HepG2 (cell line): Measurements from ENCODE around the gene CTDP1. TPM values are rescaled to one million over a fixed set of nuclear protein-coding genes. Genes with fewer than 3 reads are reported as not detected.

Experiments used
- ARID2 ChIP-seq: sonication (generic); formaldehyde crosslinking; IDR thresholded peaks from 2 replicates; pipeline ENCODE4 v1.8.1; 2022; ENCODE audit warnings: mild to moderate bottlenecking, missing genetic modification reagents, borderline replicate concordance
- BRF2 ChIP-seq: sonication (generic); formaldehyde crosslinking; IDR thresholded peaks from 2 replicates; pipeline ENCODE4 v1.8.1; 2022; ENCODE audit warnings: mild to moderate bottlenecking, missing genetic modification reagents
- CENPT ChIP-seq: sonication (generic); formaldehyde crosslinking; IDR thresholded peaks from 2 replicates; pipeline ENCODE4 v1.8.0; 2022; ENCODE audit warnings: low read depth, mild to moderate bottlenecking, moderate library complexity, missing genetic modification reagents
- DPF2 ChIP-seq: sonication (generic); formaldehyde crosslinking; IDR thresholded peaks from 2 replicates; pipeline ENCODE4 v1.4.0; 2020; ENCODE audit warnings: mild to moderate bottlenecking, low read depth, missing genetic modification reagents, borderline replicate concordance
- HDAC2 ChIP-seq: sonication (generic); formaldehyde crosslinking; IDR thresholded peaks from 2 replicates; pipeline ENCODE4 v1.4.0; 2020; ENCODE audit warnings: missing genetic modification reagents
- KAT8 ChIP-seq: IDR thresholded peaks from 2 replicates; pipeline ENCODE4 v1.6.1; 2016; ENCODE audit warnings: missing genetic modification reagents, missing compliant biosample characterization
- MAFK ChIP-seq, 2 experiments: IDR thresholded peaks in 1 of 2; conservative IDR thresholded peaks in 1 of 2; 2 replicates each; pipeline ENCODE4 v1.6.1; 2011; ENCODE audit warnings: improper control_type of control experiment in 2 of 2, low read length in 2 of 2
- NFYC ChIP-seq: IDR thresholded peaks from 2 replicates; pipeline ENCODE4 v1.6.1; 2016; ENCODE audit warnings: missing genetic modification reagents, missing compliant biosample characterization
- RORA ChIP-seq: sonication (generic); formaldehyde crosslinking; IDR thresholded peaks from 2 replicates; pipeline ENCODE4 v1.5.0; 2020; ENCODE audit warnings: mild to moderate bottlenecking, missing genetic modification reagents, moderate library complexity
- RXRA ChIP-seq: sonication (generic); formaldehyde crosslinking; IDR thresholded peaks from 2 replicates; pipeline ENCODE4 v1.5.1; 2020; ENCODE audit warnings: missing genetic modification reagents
- ZBTB21 ChIP-seq: sonication (generic); formaldehyde crosslinking; IDR thresholded peaks from 2 replicates; pipeline ENCODE4 v1.4.0; 2020; ENCODE audit warnings: missing genetic modification reagents
- ZFP36L1 ChIP-seq: sonication (generic); formaldehyde crosslinking; IDR thresholded peaks from 2 replicates; pipeline ENCODE4 v1.8.0; 2022; ENCODE audit warnings: mild to moderate bottlenecking, missing genetic modification reagents, moderate library complexity
- ZKSCAN8 ChIP-seq: IDR thresholded peaks from 2 replicates; pipeline ENCODE4 v1.6.1; 2016; ENCODE audit warnings: borderline replicate concordance, missing genetic modification reagents, missing compliant biosample characterization
- ZNF468 ChIP-seq: sonication (generic); formaldehyde crosslinking; IDR thresholded peaks from 2 replicates; pipeline ENCODE4 v1.8.0; 2022; ENCODE audit warnings: mild to moderate bottlenecking, moderate library complexity, missing genetic modification reagents
- ZNF563 ChIP-seq: sonication (generic); formaldehyde crosslinking; IDR thresholded peaks from 2 replicates; pipeline ENCODE4 v1.8.0; 2022; ENCODE audit warnings: mild to moderate bottlenecking, moderate library complexity, missing genetic modification reagents
- ZNF607 ChIP-seq: sonication (generic); formaldehyde crosslinking; IDR thresholded peaks from 2 replicates; pipeline ENCODE4 v1.5.1; 2020; ENCODE audit warnings: missing genetic modification reagents, mild to moderate bottlenecking, borderline replicate concordance
- ZNF83 ChIP-seq: sonication (generic); formaldehyde crosslinking; IDR thresholded peaks from 2 replicates; pipeline ENCODE4 v1.4.0; 2020; ENCODE audit warnings: missing genetic modification reagents, mild to moderate bottlenecking, borderline replicate concordance
- polyA plus RNA-seq, 8 experiments: library from polyadenylated mRNA; depleted of rRNA in 3 of 8; stranded (reverse) in 7 of 8; unstranded in 1 of 8; fragments of >200 nt; fragmentation: Illumina TruSeq in 4 of 8; extraction: Trizol in 4 of 8; gene quantifications; 2 replicates each; pipeline versions ENCODE4 v1.2.1 to v1.2.3, GENCODE V29; 2011 to 2016; ENCODE audit warnings: low read depth in 4 of 8, missing spikeins in 1 of 8, mixed read lengths in 1 of 8; ENCODE audit not compliant: insufficient read depth in 1 of 8
- total RNA-seq, 5 experiments: library from RNA; depleted of rRNA; stranded (reverse); fragments of >200 nt; fragmentation: Illumina TruSeq; extraction: Trizol; gene quantifications; 2 replicates each; pipeline ENCODE4 v1.2.3, GENCODE V29; 2016; ENCODE audit warnings: low read depth in 1 of 5
- TF ChIP-seq, protein P1 (sequence below): sonication (generic); formaldehyde crosslinking; IDR thresholded peaks from 2 replicates; pipeline ENCODE4 v1.8.0; 2022; ENCODE audit warnings: mild to moderate bottlenecking, missing genetic modification reagents, borderline replicate concordance
- TF ChIP-seq, protein P2 (sequence below), 2 experiments: fragments of 450-650 bp in 1 of 2; sonication (generic) in 1 of 2; formaldehyde crosslinking; IDR thresholded peaks; 2 replicates each; pipeline versions ENCODE4 v1.5.0 to v1.8.0; 2020 to 2022; ENCODE audit warnings: mild to moderate bottlenecking in 1 of 2, missing genetic modification reagents in 1 of 2
- TF ChIP-seq, protein P3 (sequence below): sonication (generic); formaldehyde crosslinking; IDR thresholded peaks from 2 replicates; pipeline ENCODE4 v1.5.1; 2020; ENCODE audit warnings: mild to moderate bottlenecking, missing genetic modification reagents, moderate library complexity

CTDP1 gene
- total and polyA plus RNA-seq, 2 of the 13 experiments (the other 11 are each of a cell fraction or from before 2014, with no cell fraction given): 6.9 to 11.0 TPM

DNA sequence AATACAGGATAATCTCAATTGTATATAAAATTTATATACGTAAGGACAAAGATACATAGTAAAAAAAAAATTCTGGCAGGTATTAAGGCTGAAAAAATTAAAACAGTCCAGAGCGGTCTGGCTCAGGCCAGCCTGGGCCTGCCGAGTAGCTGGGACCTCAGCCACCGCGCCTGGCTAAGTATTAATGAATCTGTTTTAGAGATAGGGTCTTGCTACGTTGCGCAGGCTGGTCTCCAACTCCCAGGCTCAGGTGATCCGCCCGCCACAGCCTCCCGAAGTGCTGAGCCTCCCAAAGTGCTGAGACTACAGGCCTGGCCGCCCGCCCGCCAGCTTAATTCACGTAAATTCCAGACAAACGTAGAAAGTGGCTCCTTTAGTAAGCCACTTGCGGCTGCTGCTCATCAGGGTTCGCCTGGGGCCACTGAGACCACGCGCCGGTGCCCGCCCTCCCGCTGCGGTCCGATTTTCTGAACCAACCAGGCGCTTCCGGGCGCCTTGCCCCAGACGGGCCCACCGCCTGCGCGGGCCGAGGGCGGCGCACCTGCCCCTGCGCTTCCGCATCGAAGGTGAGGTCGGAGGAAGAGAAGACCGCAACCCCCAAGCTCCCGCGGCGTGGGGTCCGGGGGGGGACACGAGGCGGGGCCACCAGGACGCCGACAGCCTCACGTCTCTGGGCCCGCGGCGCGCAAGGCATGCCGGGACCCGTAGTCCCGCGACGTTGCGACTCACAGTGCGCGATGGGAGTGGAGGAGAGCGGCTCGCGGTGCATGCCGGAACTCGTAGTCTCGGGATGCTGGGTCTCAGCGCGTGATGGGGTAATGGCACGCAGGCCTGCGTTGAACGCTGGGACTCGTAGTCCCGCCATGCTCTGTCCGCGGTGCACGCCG is 695 bp upstream of the CTDP1 start (continued):
- TF ChIP-seq ZNF83 (CRISPR knock-in tag) (peak; percentile 38; the same call in 1 of the 2 replicates), CENPT (CRISPR knock-in tag) (no peak; the same call in 1 of the 2 replicates), RXRA (CRISPR knock-in tag) (peak; percentile 96), ZFP36L1 (CRISPR knock-in tag) (peak; percentile 86), MAFK (conservative IDR thresholded peaks at IDR 0.05 in 1 of 2, IDR thresholded peaks at IDR 0.05 in 1 of 2; ENCODE audit: low read length in 2 of 2) (no peak), ZNF563 (peak; percentile 62; the same call in 1 of the 2 replicates), HDAC2 (CRISPR knock-in tag) (peak; percentile 94), ZBTB21 (CRISPR knock-in tag) (no peak; the same call in 1 of the 2 replicates), ARID2 (CRISPR knock-in tag) (peak; percentile 79; the same call in 1 of the 2 replicates), DPF2 (no peak), NFYC (CRISPR knock-in tag) (peak; percentile 82), KAT8 (peak; percentile 83; the same call in 1 of the 2 replicates), ZNF607 (CRISPR knock-in tag) (peak; percentile 99), BRF2 (CRISPR knock-in tag) (peak; percentile 80; the same call in 1 of the 2 replicates), ZNF468 (CRISPR knock-in tag) (no peak), RORA (CRISPR knock-in tag) (no peak), ZKSCAN8 (CRISPR knock-in tag) (0 out of 2 replicates have a peak, but pooled peaks have one; percentile 61)
- TF ChIP-seq, protein P1, sequence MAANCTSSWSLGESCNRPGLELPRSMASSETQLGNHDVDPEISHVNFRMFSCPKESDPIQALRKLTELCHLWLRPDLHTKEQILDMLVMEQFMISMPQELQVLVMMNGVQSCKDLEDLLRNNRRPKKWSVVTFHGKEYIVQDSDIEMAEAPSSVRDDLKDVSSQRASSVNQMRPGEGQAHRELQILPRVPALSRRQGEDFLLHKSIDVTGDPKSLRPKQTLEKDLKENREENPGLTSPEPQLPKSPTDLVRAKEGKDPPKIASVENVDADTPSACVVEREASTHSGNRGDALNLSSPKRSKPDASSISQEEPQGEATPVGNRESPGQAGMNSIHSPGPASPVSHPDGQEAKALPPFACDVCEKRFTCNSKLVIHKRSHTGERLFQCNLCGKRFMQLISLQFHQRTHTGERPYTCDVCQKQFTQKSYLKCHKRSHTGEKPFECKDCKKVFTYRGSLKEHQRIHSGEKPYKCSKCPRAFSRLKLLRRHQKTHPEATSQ (CRISPR knock-in tag): no peak; the same call in 1 of the 2 replicates
- TF ChIP-seq, protein P2, sequence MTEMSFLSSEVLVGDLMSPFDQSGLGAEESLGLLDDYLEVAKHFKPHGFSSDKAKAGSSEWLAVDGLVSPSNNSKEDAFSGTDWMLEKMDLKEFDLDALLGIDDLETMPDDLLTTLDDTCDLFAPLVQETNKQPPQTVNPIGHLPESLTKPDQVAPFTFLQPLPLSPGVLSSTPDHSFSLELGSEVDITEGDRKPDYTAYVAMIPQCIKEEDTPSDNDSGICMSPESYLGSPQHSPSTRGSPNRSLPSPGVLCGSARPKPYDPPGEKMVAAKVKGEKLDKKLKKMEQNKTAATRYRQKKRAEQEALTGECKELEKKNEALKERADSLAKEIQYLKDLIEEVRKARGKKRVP (CRISPR knock-in tag; IDR thresholded peaks at IDR 0.05): peak in 1 of 2 experiments; percentile 67; a peak in 2 of 4 replicates
- TF ChIP-seq, protein P3, sequence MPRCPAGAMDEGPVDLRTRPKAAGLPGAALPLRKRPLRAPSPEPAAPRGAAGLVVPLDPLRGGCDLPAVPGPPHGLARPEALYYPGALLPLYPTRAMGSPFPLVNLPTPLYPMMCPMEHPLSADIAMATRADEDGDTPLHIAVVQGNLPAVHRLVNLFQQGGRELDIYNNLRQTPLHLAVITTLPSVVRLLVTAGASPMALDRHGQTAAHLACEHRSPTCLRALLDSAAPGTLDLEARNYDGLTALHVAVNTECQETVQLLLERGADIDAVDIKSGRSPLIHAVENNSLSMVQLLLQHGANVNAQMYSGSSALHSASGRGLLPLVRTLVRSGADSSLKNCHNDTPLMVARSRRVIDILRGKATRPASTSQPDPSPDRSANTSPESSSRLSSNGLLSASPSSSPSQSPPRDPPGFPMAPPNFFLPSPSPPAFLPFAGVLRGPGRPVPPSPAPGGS (CRISPR knock-in tag): peak; percentile 90
